HCT116 (cell line): Measurements from ENCODE around the gene PRSS35. TPM values are rescaled to one million over a fixed set of nuclear protein-coding genes. Genes with fewer than 3 reads are reported as not detected.

Experiments
- ATAC-seq: fragments of 200-7000 bp; cut with Tn5 transposase; 2 replicates; pipeline ENCODE4 v1.9.1; 2020; ENCODE audit warnings: mild to moderate bottlenecking, moderate library complexity
- BruUV-seq: library from RNA; stranded (reverse); fragments of 400-500 nt; replicated peaks from 2 replicates; lab custom pipeline; 2021; lab: Mats Ljungman, UMichigan
- CTCF ChIA-PET: fragments of 300-600 bp; sonication (Branson Sonifier 250); formaldehyde crosslinking; loops from one replicate; lab custom pipeline; 2021; ENCODE audit warnings: antibody characterized with exemption; lab: Charles Lee
- POLR2A ChIA-PET: fragments of 300-600, 350-600 bp; sonication (Branson Sonifier 250); formaldehyde crosslinking; loops from one replicate; lab custom pipeline; 2021; ENCODE audit warnings: antibody characterized with exemption; lab: Charles Lee
- RAD21 ChIA-PET, 2 experiments: fragments of 300-600 bp; sonication (Branson Sonifier 250); formaldehyde crosslinking; loops; one replicate each; lab custom pipeline; 2023; ENCODE audit warnings: low total read pairs in 2 of 2; ENCODE audit not compliant: uncharacterized antibody in 2 of 2, unreplicated experiment in 2 of 2, low non-redundant PET in 1 of 2; lab: Charles Lee
- DNase-seq: peaks from one replicate; pipeline ENCODE4 v3.0.0-alpha.2; 2010; ENCODE audit warnings: low read depth, low spot score
- H2AFZ ChIP-seq: fragments of 200-600 bp; shearing (Covaris generic), sonication (generic); 2 replicates; pipeline ENCODE4 v1.6.1; 2017; ENCODE audit warnings: low read depth, mixed run types, mixed read lengths, antibody characterized with exemption, low read length; ENCODE audit not compliant: poor library complexity, severe bottlenecking
- H3K27ac ChIP-seq: 2 replicates; pipeline ENCODE4 v1.5.1; 2012; ENCODE audit warnings: low read depth, low read length
- H3K27me3 ChIP-seq: fragments of 200-600 bp; sonication (generic); 2 replicates; pipeline ENCODE4 v1.6.1; 2016; ENCODE audit warnings: mixed run types, low read length, mixed read lengths; ENCODE audit not compliant: insufficient read depth
- H3K36me3 ChIP-seq, 2 experiments: fragments of 200-500 bp in 1 of 2; fragments of 200-600 bp in 1 of 2; sonication (Bioruptor generic) in 1 of 2; sonication (generic) in 1 of 2; 2 replicates each; pipeline versions ENCODE4 v1.5.1 to v1.6.1; 2014 to 2016; ENCODE audit warnings: low read length in 2 of 2, inconsistent platforms in 1 of 2, mixed read lengths in 1 of 2, mixed run types in 1 of 2; ENCODE audit not compliant: insufficient read depth in 2 of 2, control insufficient read depth in 1 of 2
- H3K4me1 ChIP-seq, 2 experiments: fragments of 200-600 bp in 1 of 2; sonication (generic) in 1 of 2; 2 replicates each; pipeline versions ENCODE4 v1.5.1 to v1.6.1; 2012 to 2017; ENCODE audit warnings: low read length in 2 of 2, inconsistent platforms in 1 of 2, mild to moderate bottlenecking in 1 of 2, mixed read lengths in 1 of 2, mixed run types in 1 of 2, moderate library complexity in 1 of 2; ENCODE audit not compliant: insufficient read depth in 2 of 2, control insufficient read depth in 1 of 2
- H3K4me2 ChIP-seq: fragments of 200-600 bp; sonication (generic); 2 replicates; pipeline ENCODE4 v1.6.1; 2017; ENCODE audit warnings: mixed run types, low read length, mixed read lengths
- H3K4me3 ChIP-seq, 2 experiments: fragments of 200-600 bp in 1 of 2; sonication (generic) in 1 of 2; replicated peaks in 1 of 2; 2 replicates each; pipeline ENCODE4 v1.5.1; 2011 to 2016; ENCODE audit warnings: low read length in 2 of 2, control low read depth in 1 of 2, low read depth in 1 of 2, mild to moderate bottlenecking in 1 of 2, mixed read lengths in 1 of 2, mixed run types in 1 of 2
- H3K79me2 ChIP-seq: fragments of 200-600 bp; sonication (generic); 2 replicates; pipeline ENCODE4 v1.6.1; 2017; ENCODE audit warnings: mild to moderate bottlenecking, mixed run types, low read length, moderate library complexity, mixed read lengths; ENCODE audit not compliant: insufficient read depth
- H3K9ac ChIP-seq: fragments of 200-600 bp; sonication (generic); 2 replicates; pipeline ENCODE4 v1.6.1; 2016; ENCODE audit warnings: low read length, mixed read lengths
- H3K9me2 ChIP-seq: fragments of 200-600 bp; sonication (generic), shearing (Covaris generic); 2 replicates; pipeline ENCODE4 v1.6.1; 2017; ENCODE audit warnings: mixed run types, mild to moderate bottlenecking, moderate library complexity; ENCODE audit not compliant: insufficient read depth
- H3K9me3 ChIP-seq, 2 experiments: fragments of 200-500 bp in 1 of 2; fragments of 200-600 bp in 1 of 2; sonication (Bioruptor generic) in 1 of 2; sonication (generic) in 1 of 2; 2 replicates each; pipeline ENCODE4 v1.6.1; 2014 to 2017; ENCODE audit warnings: low read length in 2 of 2, mixed read lengths in 2 of 2, inconsistent platforms in 1 of 2, low read depth in 1 of 2, mild to moderate bottlenecking in 1 of 2, mixed run types in 1 of 2, moderate library complexity in 1 of 2; ENCODE audit not compliant: control insufficient read depth in 1 of 2, insufficient read depth in 1 of 2
- H4K20me1 ChIP-seq: fragments of 200-600 bp; sonication (generic), shearing (Covaris generic); 2 replicates; pipeline ENCODE4 v1.6.1; 2017; ENCODE audit warnings: mixed run types, mild to moderate bottlenecking, moderate library complexity; ENCODE audit not compliant: insufficient read depth
- CBX3 ChIP-seq: IDR thresholded peaks from 2 replicates; pipeline ENCODE4 v1.6.1; 2012; ENCODE audit warnings: low read depth
- CEBPB ChIP-seq: IDR thresholded peaks from 2 replicates; pipeline ENCODE4 v1.6.1; 2012; ENCODE audit warnings: low read depth
- ELF1 ChIP-seq: IDR thresholded peaks from 2 replicates; pipeline ENCODE4 v1.6.1; 2012; ENCODE audit warnings: low read depth, borderline replicate concordance
- EZH2phosphoT487 ChIP-seq: fragments of 200-600 bp; IDR thresholded peaks from 2 replicates; pipeline ENCODE4 v1.6.1; 2018; ENCODE audit warnings: antibody characterized with exemption, borderline replicate concordance
- FOSL1 ChIP-seq: IDR thresholded peaks from 2 replicates; pipeline ENCODE4 v1.6.1; 2012; ENCODE audit warnings: low read depth
- JUND ChIP-seq: IDR thresholded peaks from 2 replicates; pipeline ENCODE4 v1.6.1; 2012
- POLR2A ChIP-seq: IDR thresholded peaks from 2 replicates; pipeline ENCODE4 v1.7.0; 2011; ENCODE audit warnings: borderline replicate concordance; ENCODE audit not compliant: insufficient read depth, insufficient read length; ENCODE audit errors: extremely low read depth
- POLR2AphosphoS5 ChIP-seq: IDR thresholded peaks from 2 replicates; pipeline ENCODE4 v1.6.1; 2011; ENCODE audit warnings: mild to moderate bottlenecking, low read depth, low read length, moderate library complexity
- RAD21 ChIP-seq: IDR thresholded peaks from 2 replicates; pipeline ENCODE4 v1.6.1; 2012; ENCODE audit warnings: low read depth, mild to moderate bottlenecking
- SIN3A ChIP-seq: IDR thresholded peaks from 2 replicates; pipeline ENCODE4 v1.6.1; 2012; ENCODE audit warnings: low read depth
- SP1 ChIP-seq: IDR thresholded peaks from 2 replicates; pipeline ENCODE4 v1.6.1; 2012; ENCODE audit warnings: low read depth
- YY1 ChIP-seq: IDR thresholded peaks from 2 replicates; pipeline ENCODE4 v1.6.1; 2011; ENCODE audit warnings: low read length, low read depth, moderate library complexity, mild to moderate bottlenecking; ENCODE audit not compliant: insufficient replicate concordance; ENCODE audit errors: extremely low read depth
- ZFX ChIP-seq: fragments of 450-650 bp; IDR thresholded peaks from 2 replicates; pipeline ENCODE4 v1.6.1; 2017
- ZNF274 ChIP-seq: fragments of 200-500 bp; sonication (Bioruptor generic); IDR thresholded peaks from 2 replicates; pipeline ENCODE4 v1.6.1; 2014; ENCODE audit warnings: mild to moderate bottlenecking, low read depth, low read length, inconsistent platforms
- intact Hi-C: fragments of 100-400 bp; cut with micrococcal nuclease; formaldehyde crosslinking; loops from 2 replicates; pipeline ENCODE4 v1.10.0; 2022
- total RNA-seq: library from RNA; stranded (reverse); gene quantifications from one replicate; pipeline ENCODE4 v1.2.1, GENCODE V29; 2021; ENCODE audit not compliant: unreplicated experiment
- TF ChIP-seq, protein P1 (sequence below), 3 experiments: fragments of 200-600 bp in 1 of 3; sonication (generic) in 1 of 3; IDR thresholded peaks in 2 of 3; conservative IDR thresholded peaks in 1 of 3; 2 replicates each; pipeline ENCODE4 v1.5.1; 2012 to 2017; ENCODE audit warnings: low read depth in 2 of 3, low read length in 2 of 3, antibody characterized with exemption in 1 of 3, borderline replicate concordance in 1 of 3, control low read depth in 1 of 3, mild to moderate bottlenecking in 1 of 3, mixed read lengths in 1 of 3, mixed run types in 1 of 3, moderate library complexity in 1 of 3; ENCODE audit not compliant: insufficient read depth in 1 of 3
- TF ChIP-seq, protein P2 (sequence below): IDR thresholded peaks from 2 replicates; pipeline ENCODE4 v1.6.1; 2012
- TF ChIP-seq, protein P3 (sequence below): IDR thresholded peaks from 2 replicates; pipeline ENCODE4 v1.6.1; 2012
- TF ChIP-seq, protein P4 (sequence below): IDR thresholded peaks from 2 replicates; pipeline ENCODE4 v1.6.1; 2011; ENCODE audit warnings: mild to moderate bottlenecking, low read length, moderate library complexity; ENCODE audit not compliant: insufficient replicate concordance; ENCODE audit errors: extremely low read depth
- TF ChIP-seq, protein P5 (sequence below): IDR thresholded peaks from 2 replicates; pipeline ENCODE4 v1.6.1; 2012; ENCODE audit warnings: low read depth

The PRSS35 gene
- total RNA-seq, 1 experiment from 2014 or later = 0.37 TPM

DNA sequence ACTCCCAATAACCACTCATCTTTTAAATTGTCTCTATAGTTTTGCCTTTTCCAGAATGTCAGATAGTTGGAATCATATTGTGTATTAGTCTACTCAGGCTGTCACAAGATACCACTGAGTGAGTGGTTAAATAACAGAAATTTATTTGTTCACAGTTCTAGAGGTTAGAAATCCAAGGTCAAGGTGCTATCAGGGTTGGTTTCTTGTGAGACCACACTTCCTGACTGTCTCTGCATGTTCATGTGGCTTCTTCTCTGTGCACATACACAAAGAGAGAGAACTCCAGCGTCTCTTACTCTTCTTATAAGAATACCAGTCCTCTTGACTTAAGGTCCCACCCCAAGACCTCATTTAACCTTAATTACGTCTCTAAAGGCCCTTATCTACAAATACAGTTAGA lies 23.9 kb upstream of the PRSS35 start:
- no peaks in the 10 kb centered on the region for H3K9me2 ChIP-seq
- no peak overlapping the region for H3K27ac ChIP-seq
- no peaks in the 10 kb centered on the region for H3K27me3 ChIP-seq
- no peaks in the 10 kb centered on the region for H3K36me3 ChIP-seq
- intact Hi-C loops = no loop called here
- ChIA-PET CTCF (no interaction called here), RAD21 (no interaction called here), POLR2A (no interaction called here)
- no peaks in the 10 kb centered on the region for H3K79me2 ChIP-seq
- H2AFZ ChIP-seq = no peak overlapping the region
- H3K4me3 ChIP-seq = no peak overlapping the region
- no peaks in the 10 kb centered on the region for H3K9me3 ChIP-seq
- H3K9ac ChIP-seq = no peak overlapping the region
- H3K4me2 ChIP-seq = no peak overlapping the region
- no peak for DNase-seq
- no peak for TF ChIP-seq CBX3
- no peak for TF ChIP-seq RAD21
- TF ChIP-seq, protein P1, sequence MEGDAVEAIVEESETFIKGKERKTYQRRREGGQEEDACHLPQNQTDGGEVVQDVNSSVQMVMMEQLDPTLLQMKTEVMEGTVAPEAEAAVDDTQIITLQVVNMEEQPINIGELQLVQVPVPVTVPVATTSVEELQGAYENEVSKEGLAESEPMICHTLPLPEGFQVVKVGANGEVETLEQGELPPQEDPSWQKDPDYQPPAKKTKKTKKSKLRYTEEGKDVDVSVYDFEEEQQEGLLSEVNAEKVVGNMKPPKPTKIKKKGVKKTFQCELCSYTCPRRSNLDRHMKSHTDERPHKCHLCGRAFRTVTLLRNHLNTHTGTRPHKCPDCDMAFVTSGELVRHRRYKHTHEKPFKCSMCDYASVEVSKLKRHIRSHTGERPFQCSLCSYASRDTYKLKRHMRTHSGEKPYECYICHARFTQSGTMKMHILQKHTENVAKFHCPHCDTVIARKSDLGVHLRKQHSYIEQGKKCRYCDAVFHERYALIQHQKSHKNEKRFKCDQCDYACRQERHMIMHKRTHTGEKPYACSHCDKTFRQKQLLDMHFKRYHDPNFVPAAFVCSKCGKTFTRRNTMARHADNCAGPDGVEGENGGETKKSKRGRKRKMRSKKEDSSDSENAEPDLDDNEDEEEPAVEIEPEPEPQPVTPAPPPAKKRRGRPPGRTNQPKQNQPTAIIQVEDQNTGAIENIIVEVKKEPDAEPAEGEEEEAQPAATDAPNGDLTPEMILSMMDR (IDR thresholded peaks at IDR 0.05 in 2 of 3, conservative IDR thresholded peaks at IDR 0.05 in 1 of 3; ENCODE audit: borderline replicate concordance in 1 of 3, insufficient read depth in 1 of 3, low read depth in 2 of 3, low read length in 2 of 3) = no peak
- TF ChIP-seq JUND = no peak
- TF ChIP-seq, protein P2, sequence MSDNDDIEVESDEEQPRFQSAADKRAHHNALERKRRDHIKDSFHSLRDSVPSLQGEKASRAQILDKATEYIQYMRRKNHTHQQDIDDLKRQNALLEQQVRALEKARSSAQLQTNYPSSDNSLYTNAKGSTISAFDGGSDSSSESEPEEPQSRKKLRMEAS = no peak
- no peak for TF ChIP-seq ZNF274
- no peak for TF ChIP-seq POLR2A
- no peak for TF ChIP-seq YY1
- TF ChIP-seq ZFX = no peak
- TF ChIP-seq CEBPB = no peak
- TF ChIP-seq SP1 = no peak
- TF ChIP-seq ELF1 = no peak
- TF ChIP-seq, protein P3, sequence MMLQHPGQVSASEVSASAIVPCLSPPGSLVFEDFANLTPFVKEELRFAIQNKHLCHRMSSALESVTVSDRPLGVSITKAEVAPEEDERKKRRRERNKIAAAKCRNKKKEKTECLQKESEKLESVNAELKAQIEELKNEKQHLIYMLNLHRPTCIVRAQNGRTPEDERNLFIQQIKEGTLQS = no peak
- TF ChIP-seq, protein P4, sequence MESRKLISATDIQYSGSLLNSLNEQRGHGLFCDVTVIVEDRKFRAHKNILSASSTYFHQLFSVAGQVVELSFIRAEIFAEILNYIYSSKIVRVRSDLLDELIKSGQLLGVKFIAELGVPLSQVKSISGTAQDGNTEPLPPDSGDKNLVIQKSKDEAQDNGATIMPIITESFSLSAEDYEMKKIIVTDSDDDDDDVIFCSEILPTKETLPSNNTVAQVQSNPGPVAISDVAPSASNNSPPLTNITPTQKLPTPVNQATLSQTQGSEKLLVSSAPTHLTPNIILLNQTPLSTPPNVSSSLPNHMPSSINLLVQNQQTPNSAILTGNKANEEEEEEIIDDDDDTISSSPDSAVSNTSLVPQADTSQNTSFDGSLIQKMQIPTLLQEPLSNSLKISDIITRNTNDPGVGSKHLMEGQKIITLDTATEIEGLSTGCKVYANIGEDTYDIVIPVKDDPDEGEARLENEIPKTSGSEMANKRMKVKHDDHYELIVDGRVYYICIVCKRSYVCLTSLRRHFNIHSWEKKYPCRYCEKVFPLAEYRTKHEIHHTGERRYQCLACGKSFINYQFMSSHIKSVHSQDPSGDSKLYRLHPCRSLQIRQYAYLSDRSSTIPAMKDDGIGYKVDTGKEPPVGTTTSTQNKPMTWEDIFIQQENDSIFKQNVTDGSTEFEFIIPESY = no peak
- no peak for TF ChIP-seq POLR2AphosphoS5
- TF ChIP-seq EZH2phosphoT487 = no peak
- TF ChIP-seq FOSL1 = no peak
- TF ChIP-seq, protein P5, sequence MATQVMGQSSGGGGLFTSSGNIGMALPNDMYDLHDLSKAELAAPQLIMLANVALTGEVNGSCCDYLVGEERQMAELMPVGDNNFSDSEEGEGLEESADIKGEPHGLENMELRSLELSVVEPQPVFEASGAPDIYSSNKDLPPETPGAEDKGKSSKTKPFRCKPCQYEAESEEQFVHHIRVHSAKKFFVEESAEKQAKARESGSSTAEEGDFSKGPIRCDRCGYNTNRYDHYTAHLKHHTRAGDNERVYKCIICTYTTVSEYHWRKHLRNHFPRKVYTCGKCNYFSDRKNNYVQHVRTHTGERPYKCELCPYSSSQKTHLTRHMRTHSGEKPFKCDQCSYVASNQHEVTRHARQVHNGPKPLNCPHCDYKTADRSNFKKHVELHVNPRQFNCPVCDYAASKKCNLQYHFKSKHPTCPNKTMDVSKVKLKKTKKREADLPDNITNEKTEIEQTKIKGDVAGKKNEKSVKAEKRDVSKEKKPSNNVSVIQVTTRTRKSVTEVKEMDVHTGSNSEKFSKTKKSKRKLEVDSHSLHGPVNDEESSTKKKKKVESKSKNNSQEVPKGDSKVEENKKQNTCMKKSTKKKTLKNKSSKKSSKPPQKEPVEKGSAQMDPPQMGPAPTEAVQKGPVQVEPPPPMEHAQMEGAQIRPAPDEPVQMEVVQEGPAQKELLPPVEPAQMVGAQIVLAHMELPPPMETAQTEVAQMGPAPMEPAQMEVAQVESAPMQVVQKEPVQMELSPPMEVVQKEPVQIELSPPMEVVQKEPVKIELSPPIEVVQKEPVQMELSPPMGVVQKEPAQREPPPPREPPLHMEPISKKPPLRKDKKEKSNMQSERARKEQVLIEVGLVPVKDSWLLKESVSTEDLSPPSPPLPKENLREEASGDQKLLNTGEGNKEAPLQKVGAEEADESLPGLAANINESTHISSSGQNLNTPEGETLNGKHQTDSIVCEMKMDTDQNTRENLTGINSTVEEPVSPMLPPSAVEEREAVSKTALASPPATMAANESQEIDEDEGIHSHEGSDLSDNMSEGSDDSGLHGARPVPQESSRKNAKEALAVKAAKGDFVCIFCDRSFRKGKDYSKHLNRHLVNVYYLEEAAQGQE = no peak
- TF ChIP-seq SIN3A = no peak
- ATAC-seq = no peak
- no peaks in the 10 kb centered on the region for H4K20me1 ChIP-seq
- no TSS peak for BruUV-seq
- H3K4me1 ChIP-seq = no peaks in the 10 kb centered on the region
